ENCODE results near the gene NPPA. TPM values are rescaled to one million over a fixed set of nuclear protein-coding genes. Genes with fewer than 3 reads are reported as not detected.

The NPPA gene
- polyA plus RNA-seq, 1 donor = 0.81 TPM

- no peak for DNase-seq
These were observed 26.6 kb upstream of the NPPA start for GRCh38 chr1:11874258-11874562.

- DNase-seq = no peak
These were observed 26.0 kb upstream of the NPPA start for GRCh38 chr1:11873395-11874257.

DNA sequence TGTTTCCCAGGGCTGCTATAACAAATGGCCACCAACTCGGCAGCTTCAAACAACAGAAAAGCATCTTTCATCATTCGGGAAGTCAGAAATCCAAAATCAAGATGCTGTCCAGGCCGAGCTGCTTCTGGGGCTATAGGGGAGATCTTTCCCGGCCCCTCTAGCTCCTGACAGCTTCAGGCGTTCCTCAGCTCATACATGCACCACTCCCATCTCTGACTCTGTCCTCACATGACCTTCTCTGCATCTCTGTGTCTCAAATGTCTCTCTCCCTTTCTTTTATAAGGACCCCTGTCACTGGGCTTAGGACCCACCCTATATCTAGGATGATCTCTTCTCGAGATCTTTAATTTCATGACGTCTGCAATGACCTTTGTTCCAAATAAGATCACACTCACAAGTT is 25.0 kb upstream of the NPPA start:
- DNase-seq = no peak

DNA sequence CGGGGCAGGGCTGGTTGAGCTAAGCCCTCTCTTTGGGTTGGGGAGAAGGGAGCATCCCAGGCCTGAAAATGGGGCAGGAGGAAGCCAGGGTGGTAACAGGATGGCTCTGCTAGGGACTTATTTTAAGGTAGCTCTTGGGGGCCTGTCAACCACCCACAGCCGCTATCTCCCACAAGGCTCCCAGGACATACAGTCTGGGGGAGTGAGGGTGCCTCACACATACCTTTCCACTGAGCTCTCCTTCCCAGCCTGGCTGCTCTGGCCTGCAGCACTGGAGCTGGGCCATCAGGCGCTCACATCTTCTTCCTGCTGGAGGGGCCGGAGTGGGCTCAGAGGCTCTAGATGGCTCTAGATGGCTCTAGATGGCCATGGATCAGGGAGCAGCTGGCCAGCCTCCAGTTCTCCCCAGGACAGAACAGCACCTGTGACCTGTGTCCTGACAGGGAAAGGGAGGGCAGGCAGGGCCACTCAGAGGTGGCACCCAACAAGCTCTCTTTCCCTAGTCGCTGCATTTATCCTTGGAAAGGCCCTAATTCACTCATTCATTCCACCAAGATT is 22.1 kb upstream of the NPPA start:
- no peak for DNase-seq

DNA sequence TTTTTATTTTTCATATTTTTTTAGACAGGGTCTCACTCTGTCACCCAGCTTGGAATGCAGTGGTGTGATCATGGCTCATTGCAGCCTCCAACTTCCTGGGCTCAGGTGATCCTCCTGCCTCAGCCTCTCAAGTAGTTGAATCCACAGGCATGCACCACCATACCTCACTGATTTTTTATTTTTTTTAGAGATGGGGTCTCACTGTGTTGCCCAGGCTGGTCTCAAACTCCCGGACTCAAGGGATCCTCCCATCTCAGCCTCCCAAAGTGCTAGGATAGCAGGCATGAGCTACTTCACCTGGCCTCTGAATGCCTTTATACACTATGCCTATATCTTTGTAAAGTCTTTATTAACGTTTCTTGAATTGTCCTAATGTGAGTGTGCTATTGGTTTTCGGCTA is 21.5 kb upstream of the NPPA start:
- DNase-seq = no peak

- no peak for DNase-seq
These were observed 20.9 kb upstream of the NPPA start for GRCh38 chr1:11868331-11868980.

DNA sequence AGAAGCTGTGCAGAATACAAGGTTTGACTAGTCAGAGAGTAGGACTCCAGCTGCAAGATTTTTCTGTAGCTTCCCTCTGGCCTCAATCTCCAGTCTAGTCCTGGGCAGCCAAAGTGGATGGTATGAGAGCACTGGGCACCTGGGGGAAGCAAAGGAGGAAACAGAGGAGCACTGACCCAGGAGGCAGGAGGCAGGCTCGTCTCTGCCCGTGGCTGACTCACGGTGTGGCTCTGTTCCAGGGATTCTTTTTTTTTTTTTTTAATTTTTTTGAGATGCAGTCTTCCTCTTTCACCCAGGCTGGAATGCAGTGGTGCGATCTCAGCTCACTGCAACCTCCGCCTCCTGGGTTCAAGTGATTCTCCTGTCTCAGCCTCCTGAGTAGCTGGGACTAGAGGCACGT is 15.3 kb upstream of the NPPA start:
- no peak for DNase-seq

GRCh38 chr1:11860587-11860986 is 13.0 kb upstream of the NPPA start:
- no peak for DNase-seq

- no peak for DNase-seq
These were observed 12.5 kb upstream of the NPPA start for GRCh38 chr1:11860083-11860482.

GRCh38 chr1:11858968-11859871 is 11.6 kb upstream of the NPPA start:
- DNase-seq = peak; percentile 69

DNA sequence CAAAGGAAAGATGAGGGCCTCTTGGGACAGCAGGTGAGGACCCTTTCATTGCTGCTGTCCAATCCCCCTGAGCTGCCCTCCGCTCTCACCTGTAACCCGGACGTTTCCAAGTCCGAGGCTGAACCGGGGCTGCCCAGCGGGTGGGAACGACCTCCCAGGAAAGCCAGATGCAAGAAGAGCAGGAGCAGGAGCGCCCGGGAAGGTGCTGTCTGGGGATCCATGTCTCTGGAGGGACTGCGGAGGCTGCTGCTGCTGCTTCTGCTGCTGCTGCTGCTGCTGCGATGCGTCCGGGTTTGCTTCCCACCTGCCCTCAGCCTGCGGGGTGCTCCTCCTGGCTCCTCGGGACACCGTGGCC is 11.0 kb upstream of the NPPA start, which contains the start of gene NPPB:
NPPB (minus strand) TSS at position 333 of the 355 bp plus-strand sequence; CDS start at position 221, 112 bp downstream.
- no peak for DNase-seq

DNA sequence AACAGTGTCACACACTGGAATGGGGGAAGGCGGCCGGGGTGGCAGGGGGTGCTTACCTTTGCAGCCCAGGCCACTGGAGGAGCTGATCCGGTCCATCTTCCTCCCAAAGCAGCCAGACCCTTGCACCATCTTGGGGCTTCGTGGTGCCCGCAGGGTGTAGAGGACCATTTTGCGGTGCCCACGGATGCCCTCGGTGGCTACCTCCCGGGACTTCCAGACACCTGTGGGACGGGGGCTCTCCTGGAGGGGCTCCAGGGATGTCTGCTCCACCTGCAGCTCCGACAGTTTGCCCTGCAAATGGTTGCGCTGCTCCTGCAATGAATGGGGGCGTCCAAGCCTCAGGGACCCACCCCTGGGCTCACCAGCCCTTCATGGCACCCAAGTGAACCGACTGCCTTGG is 10.6 kb upstream of the NPPA start:
- DNase-seq = no peak

- DNase-seq = no peak
These were observed 9.7 kb upstream of the NPPA start for GRCh38 chr1:11857164-11857851.

DNA sequence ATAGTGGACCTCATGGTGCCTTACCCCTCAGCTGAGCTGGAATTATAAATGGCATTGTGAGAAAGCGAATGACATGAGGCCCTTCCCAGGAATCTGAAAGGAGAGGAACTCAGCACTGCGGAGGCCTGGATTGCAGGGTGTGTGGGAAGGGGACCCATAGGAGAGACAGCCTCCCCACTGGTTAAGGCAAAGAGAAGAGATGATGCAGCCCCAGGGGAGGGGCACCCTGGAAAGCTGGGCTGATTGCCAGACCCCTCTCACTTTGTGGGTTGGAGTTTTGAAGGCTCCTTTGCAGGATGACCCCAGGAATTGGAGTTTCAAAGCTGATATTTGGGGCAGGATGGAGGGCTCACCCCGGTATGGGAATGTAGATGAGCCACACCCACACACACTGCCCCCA is 9.1 kb upstream of the NPPA start:
- no peak for DNase-seq

GRCh38 chr1:11855430-11855829 is 7.8 kb upstream of the NPPA start:
- no peak for DNase-seq

- DNase-seq = no peak
These were observed 6.9 kb upstream of the NPPA start for GRCh38 chr1:11854519-11854918.

DNA sequence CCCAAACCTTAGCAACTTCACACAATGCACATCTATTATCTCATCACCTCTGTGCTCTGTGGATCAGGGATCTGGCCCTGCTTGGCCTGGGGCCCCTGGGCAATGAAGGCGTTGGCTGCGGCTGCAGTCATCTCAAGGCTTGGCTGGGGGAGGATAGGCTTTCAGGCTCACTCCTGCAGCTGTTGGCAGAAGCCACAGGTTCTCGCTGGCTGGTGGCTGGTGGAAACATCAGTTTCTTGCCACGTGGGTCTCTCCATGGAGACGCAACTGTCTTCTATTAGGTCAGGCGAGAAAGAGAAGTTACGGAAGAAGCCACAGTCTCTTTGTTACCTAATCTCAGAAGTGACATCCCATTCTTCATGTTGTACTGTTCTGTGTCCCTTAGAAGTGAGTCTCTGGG is 3.6 kb upstream of the NPPA start:
- no peak for DNase-seq

DNA sequence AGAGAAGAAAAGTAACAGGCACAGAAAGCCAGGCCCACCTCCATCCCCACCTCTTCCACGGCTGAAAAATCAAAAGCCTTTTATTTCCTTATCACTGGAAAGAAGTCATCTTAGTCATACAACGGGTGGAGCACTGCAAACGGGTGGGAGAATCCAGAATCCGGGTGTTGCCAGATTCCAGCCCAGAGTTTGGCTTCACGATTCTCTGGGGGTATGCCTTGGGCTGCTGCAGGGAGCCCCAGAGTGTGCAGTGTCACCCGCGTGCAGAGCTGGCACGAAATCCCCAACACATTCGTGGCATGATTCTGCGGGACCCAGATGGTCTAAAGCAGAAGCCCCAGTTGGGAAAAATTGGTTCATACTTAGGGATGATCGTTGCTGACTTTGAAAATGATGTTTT is 2.6 kb upstream of the NPPA start:
- DNase-seq = no peak

DNA sequence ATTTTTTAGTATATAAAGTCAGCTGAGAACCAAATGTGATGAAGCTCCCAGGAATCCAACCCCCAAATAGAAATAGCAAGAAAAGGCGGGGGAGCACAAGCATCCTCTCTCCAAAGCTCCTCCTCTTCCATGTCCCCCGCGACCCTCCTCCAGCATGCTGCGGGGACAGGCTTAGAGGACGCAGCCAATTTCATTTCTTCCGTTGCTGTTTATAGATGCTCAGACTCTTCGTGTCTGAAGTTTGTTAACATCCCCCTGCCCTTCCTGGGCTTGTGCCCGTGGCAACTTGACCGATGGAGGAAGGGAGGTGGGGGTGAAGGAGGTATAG is 754 bp upstream of the NPPA start:
- no peak for DNase-seq

GRCh38 chr1:11845641-11846335 is 1.8 kb downstream of the NPPA start:
- peak; percentile 60 for DNase-seq
